Activated CD8-positive, alpha-beta memory T cell treated with anti-CD3 and anti-CD28 coated beads, Interleukin-2, amount 10 ng/mL, durations not matched to agents 7 days and 5 days (primary cell): ENCODE results near the gene ROCK2. TPM values are rescaled to one million over a fixed set of nuclear protein-coding genes. Genes with fewer than 3 reads are reported as not detected.

ENCODE experiments used
- ATAC-seq: fragments of 150-1000 bp; cut with Tn5 transposase; one replicate; pipeline ENCODE4 v1.10.0; 2021; ENCODE audit warnings: moderate library complexity
- CTCF ChIA-PET: fragments of 350-600 bp; sonication (Branson Sonifier 250); formaldehyde crosslinking; loops from one replicate; lab custom pipeline; 2021; ENCODE audit warnings: antibody characterized with exemption; lab: Charles Lee
- DNase-seq: peaks from one replicate; pipeline ENCODE4 v3.0.0-alpha.2; 2020
- H3K27ac Mint-ChIP-seq: one replicate; pipeline ENCODE4 v1.8.0; 2021; ENCODE audit warnings: mild to moderate bottlenecking, mixed read lengths
- H3K27me3 Mint-ChIP-seq: one replicate; pipeline ENCODE4 v1.8.0; 2021; ENCODE audit warnings: mixed read lengths
- H3K36me3 Mint-ChIP-seq: one replicate; pipeline ENCODE4 v1.8.0; 2021; ENCODE audit warnings: mild to moderate bottlenecking, mixed read lengths
- H3K4me1 Mint-ChIP-seq: one replicate; pipeline ENCODE4 v1.8.0; 2021; ENCODE audit warnings: mixed read lengths
- H3K4me3 Mint-ChIP-seq: one replicate; pipeline ENCODE4 v1.8.0; 2021; ENCODE audit warnings: mild to moderate bottlenecking, moderate library complexity, mixed read lengths
- H3K9me3 Mint-ChIP-seq: one replicate; pipeline ENCODE4 v1.8.0; 2022; ENCODE audit warnings: low read depth, mixed read lengths
- total RNA-seq, 2 experiments: library from RNA; stranded (reverse); gene quantifications; one replicate each; pipeline ENCODE4 v1.2.3, GENCODE V29; 2021

ROCK2 gene
- total RNA-seq, 2 experiments from 2014 or later: 19.4 to 22.3 TPM

- CTCF ChIA-PET: interaction anchor here (0.9 kb wide), 1 partner anchor 24 kb away, joined by 3 read pairs; a partner anchor contains a TSS
- peak; percentile 29 for DNase-seq
- H3K4me3 Mint-ChIP-seq: no peak overlapping the region
- H3K36me3 Mint-ChIP-seq: no peaks in the 10 kb centered on the region
- H3K9me3 Mint-ChIP-seq: no peaks in the 10 kb centered on the region
- no peak for ATAC-seq
- H3K27ac Mint-ChIP-seq: no peak overlapping the region
- H3K27me3 Mint-ChIP-seq: no peaks in the 10 kb centered on the region
- H3K4me1 Mint-ChIP-seq: peaks cover 23% of the 10 kb centered on the region
Measured at GRCh38 chr2:11157731-11158130, 186.7 kb downstream of the ROCK2 start.

DNA sequence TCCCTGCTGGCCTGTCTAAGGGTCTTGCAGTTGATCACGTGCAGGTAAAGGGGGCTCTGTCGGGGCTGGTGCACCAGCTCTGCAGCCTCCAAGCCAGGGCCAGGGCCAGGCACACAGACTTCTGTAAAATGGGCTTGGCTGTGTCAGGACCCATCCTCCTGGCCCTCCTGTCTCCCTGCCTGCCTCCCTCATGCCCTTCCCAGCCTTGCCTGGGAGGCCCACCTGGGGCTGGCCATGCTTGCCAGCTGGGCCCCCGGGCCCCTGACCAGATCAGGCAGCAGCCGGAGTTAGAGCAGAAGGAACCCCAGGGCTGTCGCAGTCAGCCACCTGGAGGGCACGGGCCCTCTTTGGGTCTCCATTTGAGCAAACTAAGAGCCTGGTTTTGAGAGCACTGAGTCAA, 187.1 kb downstream of the ROCK2 start:
- ATAC-seq (no peak), DNase-seq (no peak)
- Mint-ChIP-seq H3K4me1 (peaks cover 23% of the 10 kb centered on the region), H3K36me3 (no peaks in the 10 kb centered on the region), H3K4me3 (no peak overlapping the region), H3K27ac (no peak overlapping the region), H3K27me3 (no peaks in the 10 kb centered on the region), H3K9me3 (no peaks in the 10 kb centered on the region)
- CTCF ChIA-PET: interaction anchor here (0.9 kb wide), 1 partner anchor 24 kb away, joined by 3 read pairs; a partner anchor contains a TSS

- DNase-seq: peak; percentile 39
- no peak for ATAC-seq
- Mint-ChIP-seq H3K36me3 (no peaks in the 10 kb centered on the region), H3K9me3 (no peaks in the 10 kb centered on the region), H3K27me3 (peaks cover 3% of the 10 kb centered on the region), H3K4me3 (peak overlapping the region; percentile 69), H3K4me1 (peaks cover 23% of the 10 kb centered on the region), H3K27ac (no peak overlapping the region)
- CTCF ChIA-PET: interaction anchor here (0.9 kb wide), 1 partner anchor 23 kb away, joined by 3 read pairs; a partner anchor contains a TSS
Measured at GRCh38 chr2:11156396-11157075, 187.9 kb downstream of the ROCK2 start.

GRCh38 chr2:11155381-11156035, 188.9 kb downstream of the ROCK2 start, which contains the start of gene SLC66A3:
Gene SLC66A3 (plus strand): TSS chr2:11155467. CDS start chr2:11155547, 80 bp downstream.
- ATAC-seq: peak; percentile 86
- Mint-ChIP-seq H3K4me3 (peak within 1 kb of the TSS; percentile 72), H3K4me1 (peaks cover 17% of the 10 kb centered on the region), H3K27me3 (peaks cover 13% of the 10 kb centered on the region), H3K9me3 (no peaks in the 10 kb centered on the region), H3K27ac (peak within 1 kb of the TSS; percentile 86), H3K36me3 (no peaks in the 10 kb centered on the region)
- no peak for DNase-seq
- CTCF ChIA-PET: interaction anchor here (1.3 to 4.4 kb wide), 2 partner anchors 23 to 343 kb away, joined by 4 to 35 read pairs; partner anchors contain the start of gene PDIA6

DNA sequence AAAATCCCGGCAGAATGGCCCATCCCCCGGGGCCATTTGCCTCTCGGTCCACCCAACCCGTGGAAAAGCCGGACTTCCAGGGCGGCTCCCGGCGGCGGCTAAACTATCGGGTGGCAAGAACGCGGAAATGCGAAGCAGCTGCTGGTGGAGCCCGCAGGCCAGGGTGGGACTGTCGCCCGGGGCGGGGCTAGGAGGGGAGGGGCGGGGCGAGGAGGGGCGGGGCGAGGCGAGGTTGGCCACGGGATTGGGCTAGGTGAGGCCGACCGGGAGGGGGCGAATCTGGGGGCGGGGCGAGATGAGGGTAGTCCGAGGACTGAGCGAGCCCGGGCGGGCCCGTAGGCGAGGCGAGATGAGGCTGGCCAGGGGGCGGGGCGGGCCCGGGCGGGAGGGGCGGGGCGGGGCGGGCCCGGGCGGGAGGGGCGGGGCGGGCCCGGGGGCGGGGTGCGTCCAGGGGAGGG, 189.5 kb downstream of the ROCK2 start:
- DNase-seq (peak; percentile 98), ATAC-seq (peak; percentile 91)
- Mint-ChIP-seq H3K9me3 (no peaks in the 10 kb centered on the region), H3K27ac (peak overlapping the region; percentile 86), H3K4me3 (peak overlapping the region; percentile 72), H3K27me3 (peaks cover 13% of the 10 kb centered on the region), H3K4me1 (peaks cover 13% of the 10 kb centered on the region), H3K36me3 (no peaks in the 10 kb centered on the region)
- CTCF ChIA-PET: interaction anchor here (1.3 to 4.4 kb wide), 2 partner anchors 22 to 342 kb away, joined by 4 to 35 read pairs; partner anchors contain the start of gene PDIA6

GRCh38 chr2:11154016-11154922, 190.2 kb downstream of the ROCK2 start:
- peak overlapping the region; percentile 72 for H3K4me3 Mint-ChIP-seq
- peaks cover 13% of the 10 kb centered on the region for H3K4me1 Mint-ChIP-seq
- CTCF ChIA-PET: interaction anchor here (1.1 to 4.4 kb wide), 4 partner anchors 22 to 429 kb away, joined by 4 to 35 read pairs (median 4); partner anchors contain the start of gene PDIA6
- ATAC-seq: peak; percentile 1
- no peaks in the 10 kb centered on the region for H3K36me3 Mint-ChIP-seq
- no peak for DNase-seq
- peak overlapping the region; percentile 86 for H3K27ac Mint-ChIP-seq
- H3K27me3 Mint-ChIP-seq: peaks cover 13% of the 10 kb centered on the region
- H3K9me3 Mint-ChIP-seq: no peaks in the 10 kb centered on the region

- ATAC-seq (no peak), DNase-seq (no peak)
- Mint-ChIP-seq H3K36me3 (no peaks in the 10 kb centered on the region), H3K27ac (no peak overlapping the region), H3K4me3 (no peak overlapping the region), H3K9me3 (no peaks in the 10 kb centered on the region), H3K4me1 (peaks cover 13% of the 10 kb centered on the region), H3K27me3 (peaks cover 13% of the 10 kb centered on the region)
- CTCF ChIA-PET: interaction anchor here (0.9 to 4.4 kb wide), 2 partner anchors 14 to 20 kb away, joined by 3 to 35 read pairs; a partner anchor contains a TSS
Measured at GRCh38 chr2:11152591-11152990, 191.8 kb downstream of the ROCK2 start.

GRCh38 chr2:11147263-11147662, 197.2 kb downstream of the ROCK2 start:
- no peak for ATAC-seq
- no peak overlapping the region for H3K27ac Mint-ChIP-seq
- CTCF ChIA-PET: interaction anchor here (1.2 kb wide), 1 partner anchor 23 kb away, joined by 3 read pairs; no protein-coding TSS in a partner anchor
- H3K4me3 Mint-ChIP-seq: no peak overlapping the region
- no peaks in the 10 kb centered on the region for H3K4me1 Mint-ChIP-seq
- H3K9me3 Mint-ChIP-seq: no peaks in the 10 kb centered on the region
- no peaks in the 10 kb centered on the region for H3K36me3 Mint-ChIP-seq
- peaks cover 29% of the 10 kb centered on the region for H3K27me3 Mint-ChIP-seq
- DNase-seq: no peak

DNA sequence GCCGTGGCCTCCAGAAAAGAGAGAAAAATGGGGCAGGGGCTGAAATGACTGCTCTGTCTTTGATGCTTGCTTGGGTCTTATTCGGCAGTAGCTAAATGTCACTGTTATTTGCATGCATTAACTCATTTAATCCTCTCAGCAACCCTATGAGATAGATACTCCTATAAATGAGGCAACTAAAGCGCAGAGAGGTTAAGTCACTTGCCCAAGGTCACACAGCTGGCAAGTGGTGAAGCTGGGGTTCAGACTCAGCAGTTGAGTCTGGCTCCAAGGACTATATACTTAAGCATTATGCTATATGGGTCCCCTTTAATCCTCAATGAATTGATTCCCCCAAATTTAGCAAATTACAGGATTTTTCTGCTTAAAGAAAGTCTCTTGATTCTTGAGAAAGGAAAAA, 198.4 kb downstream of the ROCK2 start:
- DNase-seq: no peak
- Mint-ChIP-seq H3K27me3 (peaks cover 25% of the 10 kb centered on the region), H3K27ac (no peak overlapping the region), H3K9me3 (no peaks in the 10 kb centered on the region), H3K36me3 (no peaks in the 10 kb centered on the region), H3K4me1 (no peaks in the 10 kb centered on the region), H3K4me3 (no peak overlapping the region)
- CTCF ChIA-PET: interaction anchor here (1.6 kb wide), 1 partner anchor 314 kb away, joined by 5 read pairs; no protein-coding TSS in a partner anchor
- ATAC-seq: no peak

DNA sequence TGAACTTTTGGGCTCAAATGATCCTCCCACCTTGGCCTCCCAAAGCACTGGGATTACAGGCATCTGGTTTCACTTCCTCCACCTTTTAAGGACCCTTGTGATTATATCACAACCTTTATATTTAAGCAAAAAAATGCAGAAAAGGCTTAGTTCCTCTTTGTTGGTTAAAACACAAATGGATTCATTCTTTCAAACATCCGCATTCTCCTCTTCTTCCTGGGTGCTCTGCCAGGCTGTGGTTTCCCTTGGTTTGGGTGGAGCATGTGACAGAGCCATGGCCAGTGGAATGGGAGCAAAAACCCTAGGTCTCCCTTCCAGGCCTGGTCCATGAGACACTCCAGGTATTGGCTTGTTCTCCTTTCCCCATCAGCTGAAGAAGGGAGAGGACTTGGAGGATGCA, 199.1 kb downstream of the ROCK2 start:
- DNase-seq (no peak), ATAC-seq (no peak)
- CTCF ChIA-PET: interaction anchor here (1.6 kb wide), 1 partner anchor 313 kb away, joined by 5 read pairs; no protein-coding TSS in a partner anchor
- Mint-ChIP-seq H3K36me3 (no peaks in the 10 kb centered on the region), H3K9me3 (no peaks in the 10 kb centered on the region), H3K27me3 (peaks cover 25% of the 10 kb centered on the region), H3K4me3 (no peak overlapping the region), H3K4me1 (no peaks in the 10 kb centered on the region), H3K27ac (no peak overlapping the region)

GRCh38 chr2:11144738-11145079, 199.7 kb downstream of the ROCK2 start:
- no peaks in the 10 kb centered on the region for H3K4me1 Mint-ChIP-seq
- ATAC-seq (no peak), DNase-seq (no peak)
- no peak overlapping the region for H3K27ac Mint-ChIP-seq
- CTCF ChIA-PET: interaction anchor here (1.9 to 2.2 kb wide), 2 partner anchors 12 to 312 kb away, joined by 4 to 11 read pairs; a partner anchor contains a TSS
- no peak overlapping the region for H3K4me3 Mint-ChIP-seq
- H3K36me3 Mint-ChIP-seq: no peaks in the 10 kb centered on the region
- H3K9me3 Mint-ChIP-seq: no peaks in the 10 kb centered on the region
- H3K27me3 Mint-ChIP-seq: peaks cover 26% of the 10 kb centered on the region

DNA sequence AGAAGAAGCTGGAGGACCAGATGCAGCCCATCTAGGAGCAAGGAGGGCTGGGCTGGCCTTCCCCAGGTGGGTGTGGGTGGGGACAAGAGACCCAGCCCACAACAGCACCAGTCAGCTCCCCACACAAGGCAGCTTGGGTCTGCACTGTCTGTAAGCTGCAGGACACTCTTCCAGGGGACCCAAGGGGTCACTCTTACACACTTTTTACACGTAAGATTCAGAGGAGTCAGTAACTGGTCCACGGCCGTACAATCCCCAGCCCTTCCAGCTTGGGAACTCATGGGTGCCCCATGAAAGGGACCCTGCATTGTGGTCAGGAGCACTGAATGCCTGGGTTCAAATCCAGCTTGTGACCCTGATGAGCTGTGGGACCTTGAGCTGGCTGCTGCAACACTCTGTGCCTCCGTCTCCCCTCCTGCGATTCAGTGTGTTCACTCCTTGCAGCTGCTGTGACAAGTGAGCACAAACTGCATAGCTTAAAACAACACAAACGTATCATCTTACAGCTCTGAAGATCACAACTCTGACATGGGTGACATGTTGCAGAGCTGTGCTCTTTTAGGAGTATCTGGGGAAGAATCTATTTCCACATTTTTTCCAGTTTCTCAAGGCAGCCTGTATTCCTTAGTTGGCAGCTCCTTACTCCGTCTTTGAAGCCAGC, 200.2 kb downstream of the ROCK2 start:
- CTCF ChIA-PET: interaction anchor here (1.9 to 2.2 kb wide), 2 partner anchors 12 to 312 kb away, joined by 4 to 11 read pairs; a partner anchor contains a TSS
- H3K9me3 Mint-ChIP-seq: no peaks in the 10 kb centered on the region
- H3K27me3 Mint-ChIP-seq: peaks cover 26% of the 10 kb centered on the region
- H3K27ac Mint-ChIP-seq: no peak overlapping the region
- no peak for ATAC-seq
- no peaks in the 10 kb centered on the region for H3K4me1 Mint-ChIP-seq
- no peak for DNase-seq
- H3K4me3 Mint-ChIP-seq: no peak overlapping the region
- no peaks in the 10 kb centered on the region for H3K36me3 Mint-ChIP-seq
